Effector memory CD8-positive, alpha-beta T cell (primary cell): Measurements from ENCODE around the gene MYCN.
"Not testable (repeated sequence)": the region's sequence is repeated elsewhere in the genome, so short reads cannot be mapped to it uniquely, and the experiment has no call there.

Source experiments
- ATAC-seq: fragments of 150-1000 bp; cut with Tn5 transposase; replicated peaks from 2 replicates; pipeline ENCODE4 v1.10.0; 2021; ENCODE audit warnings: mild to moderate bottlenecking, moderate library complexity
- DNase-seq, 3 experiments: peaks; one replicate each; pipeline ENCODE4 v3.0.0; 2021
- H3K27ac Mint-ChIP-seq, 2 donors: one replicate each; pipeline ENCODE4 v1.8.0; 2022; ENCODE audit warnings: mild to moderate bottlenecking in 2 of 2, mixed read lengths in 2 of 2, moderate library complexity in 2 of 2
- H3K27me3 Mint-ChIP-seq, 2 donors: one replicate each; pipeline ENCODE4 v1.8.0; 2022; ENCODE audit warnings: mixed read lengths in 2 of 2
- H3K36me3 Mint-ChIP-seq: one replicate; pipeline ENCODE4 v1.8.0; 2022; ENCODE audit warnings: mild to moderate bottlenecking, moderate library complexity, mixed read lengths; ENCODE audit not compliant: insufficient read depth
- H3K4me1 Mint-ChIP-seq, 2 donors: one replicate each; pipeline ENCODE4 v1.8.0; 2022; ENCODE audit warnings: low read depth in 2 of 2, mixed read lengths in 2 of 2
- H3K4me3 Mint-ChIP-seq, 2 donors: one replicate each; pipeline ENCODE4 v1.8.0; 2022; ENCODE audit warnings: mild to moderate bottlenecking in 2 of 2, mixed read lengths in 2 of 2, moderate library complexity in 2 of 2
- H3K9me3 Mint-ChIP-seq, 2 donors: one replicate each; pipeline ENCODE4 v1.8.0; 2022; ENCODE audit warnings: mixed read lengths in 2 of 2

The MYCN gene

DNA sequence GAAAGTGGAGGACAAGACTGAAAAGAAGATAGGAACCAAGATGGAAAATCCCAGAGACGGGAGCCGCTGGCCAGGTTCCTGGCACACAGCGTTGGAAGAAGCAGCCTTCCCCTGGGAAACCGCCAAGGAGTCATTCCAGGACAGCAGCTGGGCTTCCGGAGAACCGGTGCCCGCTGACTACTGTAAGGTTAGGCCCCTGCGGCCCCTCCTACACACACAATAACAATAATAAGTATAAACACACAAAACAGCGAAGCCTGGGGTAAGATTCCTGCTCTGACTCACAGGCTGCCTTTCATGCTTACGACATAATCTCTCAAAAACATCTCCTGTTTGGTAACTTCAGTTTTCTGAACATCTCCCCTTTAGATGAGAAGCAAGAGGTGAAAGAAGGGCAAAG, 28.1 kb upstream of the MYCN start:
- peaks cover 4% of the 10 kb centered on the region for H3K36me3 Mint-ChIP-seq
- ATAC-seq (no peak), DNase-seq (no peak)
- H3K4me3 Mint-ChIP-seq = no peak overlapping the region
- H3K27ac Mint-ChIP-seq = no peak overlapping the region
- no peaks in the 10 kb centered on the region for H3K9me3 Mint-ChIP-seq
- H3K27me3 Mint-ChIP-seq = no peaks in the 10 kb centered on the region
- H3K4me1 Mint-ChIP-seq = no peaks in the 10 kb centered on the region

DNA sequence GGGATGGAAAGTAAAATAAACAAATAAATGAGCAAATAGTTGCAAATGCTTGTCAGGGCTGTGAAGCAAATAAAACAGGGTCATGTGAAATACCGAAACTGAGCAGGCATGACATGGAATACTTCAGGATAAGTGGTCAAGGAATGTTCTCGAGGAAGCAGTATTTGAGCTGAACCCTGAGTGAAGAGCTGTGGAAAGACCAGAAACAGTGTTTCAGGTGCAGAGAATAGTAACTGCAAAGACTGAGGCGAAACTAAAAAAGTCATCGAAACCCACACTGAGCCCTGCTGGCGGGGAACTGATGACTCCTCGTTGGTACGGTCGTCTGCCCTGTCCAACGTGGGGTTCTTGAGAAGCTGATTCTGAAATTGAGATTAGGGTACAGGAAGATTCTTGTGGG, 27.2 kb upstream of the MYCN start:
- H3K27ac Mint-ChIP-seq = no peak overlapping the region

DNA sequence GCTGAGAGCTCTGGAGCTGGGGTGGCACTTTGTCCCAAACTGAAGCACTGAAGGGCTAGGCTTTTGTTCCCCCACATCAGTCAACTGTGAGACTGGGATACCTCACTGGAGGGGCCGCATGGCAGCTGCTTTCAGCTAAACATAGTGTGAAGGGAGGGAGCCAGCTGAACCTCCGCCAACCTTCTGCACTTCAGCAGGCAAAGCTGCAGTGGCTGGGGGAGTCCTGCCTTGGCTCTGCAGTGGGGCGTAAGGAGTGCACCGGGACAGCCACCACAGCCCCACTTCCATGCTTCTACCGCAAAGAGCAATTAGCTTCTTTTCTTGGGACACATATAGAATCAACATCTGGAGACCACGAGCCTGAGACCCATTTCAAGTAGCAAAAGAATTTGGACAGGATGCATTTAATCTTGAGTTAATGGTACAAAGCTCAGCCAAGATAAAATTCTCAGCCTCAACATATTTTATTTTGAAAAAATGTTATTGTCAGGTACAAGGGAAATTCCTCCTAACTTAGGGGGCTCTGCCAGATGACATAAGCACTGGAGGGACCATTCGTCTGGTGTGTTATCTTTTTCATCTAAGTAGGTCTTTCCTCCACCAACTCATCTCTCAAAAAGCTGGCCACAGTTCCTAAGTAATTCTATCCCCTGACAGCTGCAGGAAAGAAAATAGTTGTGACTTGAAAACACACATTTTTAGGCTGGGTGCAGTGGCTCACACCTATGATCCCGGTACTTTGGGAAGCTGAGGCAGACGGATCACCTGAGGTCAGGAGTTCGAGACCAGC, 25.6 kb upstream of the MYCN start:
- no peak for DNase-seq
- Mint-ChIP-seq H3K27me3 (peaks cover 0 to 8% of the 10 kb centered on the region in 2 donors), H3K4me3 (no peak overlapping the region), H3K4me1 (no peaks in the 10 kb centered on the region), H3K9me3 (no peaks in the 10 kb centered on the region), H3K36me3 (peaks cover 4% of the 10 kb centered on the region), H3K27ac (no peak overlapping the region)
- no peak for ATAC-seq

More for the DNA sequence above, 27.2 kb upstream of the MYCN start:
- DNase-seq = no peak
- H3K4me1 Mint-ChIP-seq = no peaks in the 10 kb centered on the region
- no peaks in the 10 kb centered on the region for H3K27me3 Mint-ChIP-seq
- H3K36me3 Mint-ChIP-seq = peaks cover 4% of the 10 kb centered on the region
- no peak for ATAC-seq
- no peaks in the 10 kb centered on the region for H3K9me3 Mint-ChIP-seq
- no peak overlapping the region for H3K4me3 Mint-ChIP-seq

DNA sequence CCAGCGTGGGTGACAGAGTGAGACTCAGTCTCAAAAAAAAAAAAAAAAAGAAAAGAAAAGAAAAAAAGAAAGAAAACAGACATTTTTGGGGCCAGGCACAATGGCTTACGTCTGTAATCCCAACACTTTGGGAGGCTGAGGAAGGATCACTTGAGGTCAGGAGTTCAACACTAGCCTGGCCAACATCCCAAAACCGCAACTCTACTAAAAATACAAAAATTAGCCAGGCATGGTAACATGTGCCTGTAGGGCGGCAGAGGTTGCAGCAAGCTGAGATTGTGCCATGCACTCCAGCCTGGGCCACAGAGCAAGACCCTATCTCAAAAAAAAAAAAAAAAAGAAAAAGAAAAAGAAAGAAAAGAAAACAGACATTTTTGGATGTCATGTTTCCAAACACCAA, 24.8 kb upstream of the MYCN start:
- not testable (repeated sequence) for H3K9me3 Mint-ChIP-seq, H3K4me1 Mint-ChIP-seq, DNase-seq, H3K27ac Mint-ChIP-seq, H3K4me3 Mint-ChIP-seq, H3K36me3 Mint-ChIP-seq, ATAC-seq, H3K27me3 Mint-ChIP-seq

DNA sequence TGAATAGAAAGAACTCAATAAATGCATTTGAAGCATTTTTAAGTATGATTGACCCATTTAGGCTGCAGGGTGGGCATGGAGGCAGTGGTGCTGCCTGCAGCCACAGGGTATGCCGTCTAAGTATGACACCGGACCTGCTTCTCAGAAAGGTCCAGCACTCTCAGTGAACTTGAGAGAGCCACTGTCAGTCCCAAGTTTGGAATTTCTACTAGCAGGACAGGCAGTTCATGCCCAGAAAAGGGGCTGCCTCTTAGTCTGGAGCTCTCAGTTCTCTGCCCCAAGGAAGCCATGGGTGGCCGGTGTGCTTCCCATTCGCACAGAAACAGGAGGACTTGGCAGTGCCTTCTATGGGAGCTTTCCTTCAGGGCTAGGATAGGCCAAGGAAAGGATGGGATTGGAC, 24.0 kb upstream of the MYCN start:
- H3K4me3 Mint-ChIP-seq = no peak overlapping the region
- peaks cover 4% of the 10 kb centered on the region for H3K36me3 Mint-ChIP-seq
- H3K9me3 Mint-ChIP-seq = no peaks in the 10 kb centered on the region
- ATAC-seq (no peak), DNase-seq (no peak)
- peaks cover 0 to 8% of the 10 kb centered on the region in 2 donors for H3K27me3 Mint-ChIP-seq
- H3K27ac Mint-ChIP-seq = no peak overlapping the region
- H3K4me1 Mint-ChIP-seq = no peaks in the 10 kb centered on the region

DNA sequence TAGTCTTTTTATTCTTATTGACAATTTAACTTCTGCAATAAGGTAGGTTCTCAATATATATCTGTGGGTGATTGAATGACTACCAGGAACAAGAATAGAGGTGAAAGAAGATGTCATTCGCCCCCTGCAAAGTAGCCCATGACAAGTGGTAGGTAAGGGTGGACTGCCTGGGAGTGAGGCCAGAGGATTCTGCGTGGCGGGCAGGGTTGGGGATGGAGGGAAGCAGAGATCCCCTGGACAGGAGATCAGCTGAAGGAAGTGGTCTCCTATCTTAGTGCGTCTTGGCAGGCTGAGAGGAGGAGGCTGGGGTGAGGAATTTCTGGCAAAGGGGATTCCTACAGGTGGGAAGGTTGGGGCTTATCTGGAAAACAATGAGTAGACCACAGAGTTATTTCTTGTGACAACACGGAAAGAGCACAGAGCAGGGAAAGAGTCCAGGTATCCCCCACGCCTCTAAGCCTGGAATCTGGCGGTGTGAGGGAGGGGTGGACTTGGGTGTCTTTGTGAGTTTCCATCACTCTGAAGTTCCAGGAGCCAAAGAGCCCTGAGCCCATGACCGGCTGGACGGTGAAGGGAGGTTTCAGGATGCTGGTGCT, 21.5 kb upstream of the MYCN start:
- no peak overlapping the region for H3K27ac Mint-ChIP-seq
- H3K9me3 Mint-ChIP-seq = no peaks in the 10 kb centered on the region
- H3K4me1 Mint-ChIP-seq = no peaks in the 10 kb centered on the region
- H3K27me3 Mint-ChIP-seq = peaks cover 0 to 13% of the 10 kb centered on the region in 2 donors
- DNase-seq (no peak), ATAC-seq (no peak)
- peaks cover 4% of the 10 kb centered on the region for H3K36me3 Mint-ChIP-seq
- H3K4me3 Mint-ChIP-seq = no peak overlapping the region

DNA sequence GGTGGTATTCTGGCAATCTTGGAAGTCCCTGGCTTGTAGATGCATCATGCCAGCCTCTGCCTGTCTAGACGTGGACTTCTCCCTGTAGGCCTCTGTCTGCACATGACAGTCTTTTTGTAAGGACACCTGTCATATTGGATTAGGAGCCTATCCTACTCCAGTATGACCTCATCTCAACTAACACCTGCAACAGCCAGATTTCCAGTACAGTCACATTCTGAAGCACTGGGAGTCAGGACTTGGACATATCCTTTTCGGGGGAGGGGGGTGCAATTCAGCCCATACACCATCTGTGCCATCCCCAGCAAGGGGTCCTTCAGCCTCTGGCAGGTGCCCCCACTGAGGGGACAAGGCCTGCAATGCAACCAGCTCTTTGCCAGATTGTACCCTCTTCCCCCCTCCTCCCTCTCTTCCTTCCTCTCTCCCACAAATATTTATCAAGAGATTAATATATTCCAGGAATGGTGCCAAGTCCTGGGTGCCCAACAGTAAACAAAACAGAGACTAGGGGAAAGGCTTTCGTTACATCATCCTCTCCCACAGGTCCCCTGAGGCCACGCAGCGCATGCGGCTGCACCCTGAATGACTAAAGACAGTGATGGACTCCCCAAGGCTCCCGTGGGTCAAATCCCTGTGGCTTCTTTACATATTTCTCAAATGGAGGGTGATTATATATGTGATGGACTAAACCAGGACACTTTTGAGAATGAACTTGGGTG, 20.5 kb upstream of the MYCN start:
- peaks cover 7% of the 10 kb centered on the region for H3K36me3 Mint-ChIP-seq
- H3K27ac Mint-ChIP-seq = no peak overlapping the region
- H3K27me3 Mint-ChIP-seq = peaks cover 0 to 13% of the 10 kb centered on the region in 2 donors
- ATAC-seq (no peak), DNase-seq (no peak)
- H3K9me3 Mint-ChIP-seq = no peaks in the 10 kb centered on the region
- no peak overlapping the region for H3K4me3 Mint-ChIP-seq
- H3K4me1 Mint-ChIP-seq = no peaks in the 10 kb centered on the region

DNA sequence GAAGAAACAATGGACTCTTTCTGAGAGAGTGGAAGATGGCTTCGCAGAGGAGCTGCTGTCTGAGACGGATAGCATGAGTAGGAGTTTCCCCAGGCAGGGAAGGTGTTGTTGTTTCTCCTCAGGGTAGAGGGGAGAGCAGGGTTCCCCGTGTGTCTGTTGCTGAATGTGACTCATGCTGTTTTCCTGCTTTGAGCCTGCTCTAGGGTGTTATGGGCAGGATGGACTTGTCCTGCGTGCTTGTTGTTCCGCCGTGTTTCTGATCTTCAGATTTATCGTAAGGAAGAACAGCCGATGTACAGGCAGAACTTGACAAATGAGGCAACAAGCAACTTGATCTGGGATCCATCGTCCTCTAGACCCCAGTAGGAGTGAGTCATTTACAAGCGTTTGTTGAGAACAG, 19.7 kb upstream of the MYCN start:
- no peak for ATAC-seq

DNA sequence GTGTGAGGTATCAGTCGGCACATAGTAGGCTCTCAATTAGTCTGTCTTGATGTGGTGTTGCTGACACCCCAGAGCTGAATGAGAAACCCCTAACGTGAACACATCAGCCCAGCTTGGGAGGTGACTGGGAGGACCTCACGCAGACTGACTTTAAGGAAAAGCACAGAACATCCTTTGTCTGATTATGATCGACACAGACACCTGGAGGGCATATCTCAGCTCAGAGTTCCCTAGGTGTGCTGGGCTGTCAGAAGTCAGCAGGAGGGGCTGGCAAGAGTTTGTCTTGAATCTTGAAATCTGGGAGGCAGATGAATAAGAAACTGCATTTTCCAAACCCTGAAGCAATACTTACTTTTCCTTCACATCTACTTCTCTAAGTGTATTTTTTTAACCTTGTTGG, 16.8 kb upstream of the MYCN start:
- Mint-ChIP-seq H3K9me3 (no peaks in the 10 kb centered on the region), H3K27me3 (peaks cover 0 to 13% of the 10 kb centered on the region in 2 donors), H3K4me1 (no peaks in the 10 kb centered on the region), H3K27ac (no peak overlapping the region), H3K36me3 (peaks cover 4% of the 10 kb centered on the region), H3K4me3 (no peak overlapping the region)
- no peak for ATAC-seq
- no peak for DNase-seq

More for the DNA sequence above, 19.7 kb upstream of the MYCN start:
- H3K27me3 Mint-ChIP-seq = peaks cover 0 to 13% of the 10 kb centered on the region in 2 donors
- H3K9me3 Mint-ChIP-seq = no peaks in the 10 kb centered on the region
- H3K4me1 Mint-ChIP-seq = no peaks in the 10 kb centered on the region
- no peak for DNase-seq
- H3K4me3 Mint-ChIP-seq = no peak overlapping the region
- no peak overlapping the region for H3K27ac Mint-ChIP-seq
- H3K36me3 Mint-ChIP-seq = peaks cover 4% of the 10 kb centered on the region

DNA sequence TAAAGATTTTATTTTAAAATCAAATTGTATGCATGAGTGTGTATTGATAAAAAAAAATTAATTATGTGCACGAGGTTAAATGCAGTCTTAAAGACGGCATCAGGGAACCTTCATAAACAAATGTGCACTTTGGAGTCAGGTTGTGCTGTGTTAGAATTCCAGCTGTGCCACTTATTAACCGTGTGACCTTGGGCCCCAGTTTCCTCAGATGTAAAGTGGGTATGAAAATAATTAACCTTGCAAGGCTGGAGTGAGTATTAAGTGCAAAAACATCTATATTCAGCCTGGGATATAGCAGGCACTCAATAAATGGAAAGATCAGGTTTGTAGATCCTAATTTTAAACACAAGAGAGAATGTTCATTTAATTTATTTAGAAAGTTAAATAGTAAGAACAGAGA, 14.5 kb upstream of the MYCN start:
- Mint-ChIP-seq H3K27me3 (peaks cover 0 to 5% of the 10 kb centered on the region in 2 donors), H3K36me3 (peaks cover 4% of the 10 kb centered on the region), H3K27ac (no peak overlapping the region), H3K9me3 (no peaks in the 10 kb centered on the region), H3K4me1 (no peaks in the 10 kb centered on the region), H3K4me3 (no peak overlapping the region)
- no peak for DNase-seq
- no peak for ATAC-seq

DNA sequence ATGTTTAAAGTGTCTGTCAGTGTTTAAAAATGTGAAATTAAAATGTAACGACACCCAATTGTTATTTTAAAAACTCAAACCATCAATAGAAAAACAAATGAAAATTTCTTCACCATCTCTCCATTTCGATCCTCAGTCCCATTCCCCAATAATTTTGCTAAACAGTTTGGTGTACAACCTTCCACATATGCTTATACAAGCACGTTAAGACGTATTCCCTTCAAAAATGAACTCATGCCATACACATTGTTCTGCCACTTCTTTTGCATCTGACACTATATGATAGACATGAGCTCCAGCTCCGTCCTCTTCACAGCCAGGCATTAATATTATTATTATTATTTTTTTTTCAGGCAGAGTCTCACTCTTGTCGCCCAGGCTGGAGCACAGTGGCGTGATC, 14.1 kb upstream of the MYCN start:
- no peak overlapping the region for H3K27ac Mint-ChIP-seq
- no peak overlapping the region for H3K4me3 Mint-ChIP-seq
- no peaks in the 10 kb centered on the region for H3K9me3 Mint-ChIP-seq
- H3K4me1 Mint-ChIP-seq = no peaks in the 10 kb centered on the region
- H3K36me3 Mint-ChIP-seq = peaks cover 4% of the 10 kb centered on the region
- peaks cover 0 to 5% of the 10 kb centered on the region in 2 donors for H3K27me3 Mint-ChIP-seq
- no peak for ATAC-seq
- DNase-seq = no peak

DNA sequence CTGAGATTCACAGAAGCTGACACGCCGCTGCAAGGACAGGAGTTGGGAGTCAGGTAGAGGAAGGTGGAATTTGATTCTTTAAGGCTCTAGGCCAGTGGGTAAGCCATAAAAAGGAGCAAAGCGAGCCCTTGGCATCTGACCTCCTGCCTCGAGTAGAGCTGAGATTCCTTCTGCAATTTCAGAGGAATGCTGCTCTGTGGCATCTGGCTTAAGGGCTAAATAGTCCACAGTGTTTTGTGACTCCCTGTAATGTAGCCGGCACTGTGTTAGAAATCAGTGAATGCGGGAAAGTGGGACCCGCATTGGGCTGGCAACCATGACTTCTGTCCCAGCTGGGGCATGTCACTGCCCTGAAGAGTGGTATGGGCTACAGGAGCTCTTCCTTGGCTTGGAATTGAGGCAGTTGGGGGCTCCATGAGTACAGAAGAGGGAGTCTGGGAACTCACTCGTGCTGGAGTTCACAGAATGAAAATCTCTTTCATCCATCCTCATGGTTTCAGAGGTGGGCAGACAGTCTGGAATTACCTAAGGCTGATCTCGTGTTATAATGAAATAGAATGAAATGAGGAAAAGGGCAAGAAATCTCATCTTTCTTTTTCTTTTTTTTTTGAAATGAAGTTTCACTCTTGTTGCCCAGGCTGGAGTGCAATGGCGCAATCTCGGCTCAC, 12.7 kb upstream of the MYCN start:
- no peaks in the 10 kb centered on the region for H3K9me3 Mint-ChIP-seq
- peaks cover 0 to 5% of the 10 kb centered on the region in 2 donors for H3K27me3 Mint-ChIP-seq
- ATAC-seq (no peak), DNase-seq (no peak)
- no peak overlapping the region for H3K4me3 Mint-ChIP-seq
- H3K36me3 Mint-ChIP-seq = peaks cover 4% of the 10 kb centered on the region
- H3K27ac Mint-ChIP-seq = no peak overlapping the region
- no peaks in the 10 kb centered on the region for H3K4me1 Mint-ChIP-seq

DNA sequence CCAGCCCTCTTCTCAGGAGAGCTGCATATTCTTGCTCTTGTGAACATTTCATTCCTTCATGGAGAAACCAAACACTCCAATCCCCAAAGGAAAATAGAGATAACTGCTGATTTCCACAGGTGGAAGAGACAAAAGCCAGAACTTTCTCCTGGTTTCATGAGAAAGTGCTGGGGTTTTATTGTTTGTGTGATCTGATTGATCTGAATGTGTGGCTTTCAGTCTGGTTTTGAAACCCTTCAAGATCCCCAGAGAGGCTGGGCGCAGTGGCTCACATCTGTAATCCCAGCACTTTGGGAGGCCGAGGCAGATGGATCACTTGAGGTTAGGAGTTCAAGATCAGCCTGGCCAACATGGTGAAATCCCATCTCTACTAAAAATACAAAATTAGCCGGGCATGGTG, 11.3 kb upstream of the MYCN start:
- DNase-seq, H3K27me3 Mint-ChIP-seq, H3K9me3 Mint-ChIP-seq, H3K4me3 Mint-ChIP-seq, ATAC-seq, H3K36me3 Mint-ChIP-seq, H3K4me1 Mint-ChIP-seq, H3K27ac Mint-ChIP-seq: not testable (repeated sequence)
